GM21515 (cell line): Measurements from ENCODE around the gene SRRT.
"Not testable (repeated sequence)": the region's sequence is repeated elsewhere in the genome, so short reads cannot be mapped to it uniquely, and the experiment has no call there.

Experiments
- ATAC-seq: cut with Tn5 transposase; IDR thresholded peaks from one replicate; pipeline ENCODE4 v1.9.1; 2021; ENCODE audit not compliant: unreplicated experiment

Gene SRRT

GRCh38 chr7:100854899-100855298 lies 20.0 kb upstream of the SRRT start:
- not testable (repeated sequence) for ATAC-seq

- ATAC-seq = no peak
Measured at GRCh38 chr7:100855515-100855914, 19.4 kb upstream of the SRRT start.

- no peak for ATAC-seq
Measured at GRCh38 chr7:100856871-100857282, 18.0 kb upstream of the SRRT start.

GRCh38 chr7:100859856-100860255 lies 15.0 kb upstream of the SRRT start:
- ATAC-seq = no peak

- ATAC-seq = no peak
Measured at GRCh38 chr7:100860702-100861615, 13.9 kb upstream of the SRRT start.

- ATAC-seq = no peak
Measured at GRCh38 chr7:100861616-100861985, 13.3 kb upstream of the SRRT start.

- ATAC-seq = no peak
Measured at GRCh38 chr7:100863406-100863950, 11.4 kb upstream of the SRRT start.

GRCh38 chr7:100864263-100864845 lies 10.5 kb upstream of the SRRT start:
- no peak for ATAC-seq

- no peak for ATAC-seq
Measured at GRCh38 chr7:100865372-100865911, 9.5 kb upstream of the SRRT start.

GRCh38 chr7:100865938-100866728 lies 8.8 kb upstream of the SRRT start:
- ATAC-seq = no peak

- no peak for ATAC-seq
Measured at GRCh38 chr7:100866729-100867039, 8.2 kb upstream of the SRRT start.

- ATAC-seq = no peak
Measured at GRCh38 chr7:100867040-100867775, 7.7 kb upstream of the SRRT start, which contains the start of gene TRIP6. Gene TRIP6 (plus strand): TSS chr7:100867387. CDS start chr7:100867498, 111 bp downstream.

- no peak for ATAC-seq
Measured at GRCh38 chr7:100867776-100868485, 7.0 kb upstream of the SRRT start.

- no peak for ATAC-seq
Measured at GRCh38 chr7:100873599-100874299, 1.2 kb upstream of the SRRT start.

- no peak for ATAC-seq
Measured at GRCh38 chr7:100874300-100874576, 665 bp upstream of the SRRT start.

GRCh38 chr7:100875356-100875751 lies 451 bp downstream of the SRRT start:
- peak; percentile 27 for ATAC-seq

- ATAC-seq = no peak
Measured at GRCh38 chr7:100878013-100878412, 3.1 kb downstream of the SRRT start.

GRCh38 chr7:100878685-100879084 lies 3.8 kb downstream of the SRRT start:
- ATAC-seq = no peak

GRCh38 chr7:100879685-100880261 lies 4.9 kb downstream of the SRRT start:
- ATAC-seq = no peak
